ENCODE data around the gene MARCKSL1. TPM values are rescaled to one million over a fixed set of nuclear protein-coding genes. Genes with fewer than 3 reads are reported as not detected.
A peak's percentile ranks its signal among the peaks of the same experiment; 100 is the strongest.
"Not testable (repeated sequence)": the region's sequence is repeated elsewhere in the genome, so short reads cannot be mapped to it uniquely, and the experiment has no call there.

The MARCKSL1 gene
- total and polyA plus RNA-seq, 7 experiments from 2014 or later: 22.2 to 222 (median 69.0) TPM

GRCh38 chr1:32356478-32356877 is 20.4 kb upstream of the MARCKSL1 start:
- H3K27me3 ChIP-seq (ENCODE audit: control insufficient read depth in 2 of 2, insufficient read depth in 2 of 2, low read length in 2 of 2): no peaks in the 10 kb centered on the region
- H3K36me3 ChIP-seq (ENCODE audit: control insufficient read depth in 2 of 3, insufficient read depth in 3 of 3, low read length in 3 of 3): no peaks in the 10 kb centered on the region
- H3K27ac ChIP-seq (ENCODE audit: low read depth, low read length): no peak overlapping the region
- H3K4me3 ChIP-seq (ENCODE audit: low read length): no peak overlapping the region
- no peaks in the 10 kb centered on the region for H3K9me3 ChIP-seq (ENCODE audit: control insufficient read depth in 2 of 3, low read length in 3 of 3)
- Mint-ChIP-seq H3K4me3 (peak overlapping the region in 1 of 10 donors; percentile 42), H3K27ac (peak overlapping the region in 1 of 9 donors; percentile 5), H3K27me3 (peaks cover 0 to 6% (median 5%) of the 10 kb centered on the region in 5 donors), H3K4me1 (peaks cover 24 to 49% (median 42%) of the 10 kb centered on the region in 7 donors), H3K9me3 (peaks cover 0 to 1% (median 0%) of the 10 kb centered on the region in 11 donors), H3K36me3 (peaks cover 0 to 10% (median 6%) of the 10 kb centered on the region in 5 donors)
- no peak for ATAC-seq
- ChIA-PET POLR2A (interaction anchor here (2.2 kb wide), 1 partner anchor 20 kb away, joined by 8 read pairs; the partner anchor contains the start of gene MARCKSL1), CTCF (no interaction called here)
- H3K4me1 ChIP-seq (ENCODE audit: control insufficient read depth in 2 of 2, insufficient read depth in 2 of 2, low read length in 2 of 2): peaks cover 7 to 15% of the 10 kb centered on the region in 2 donors
- intact Hi-C loops (cut with micrococcal nuclease): no loop called here
- no peak for DNase-seq

- DNase-seq; H3K36me3 Mint-ChIP-seq; H3K36me3 ChIP-seq (ENCODE audit: control insufficient read depth in 2 of 3, insufficient read depth in 3 of 3, low read length in 3 of 3); H3K27ac ChIP-seq (ENCODE audit: low read depth, low read length); H3K27me3 Mint-ChIP-seq; H3K27me3 ChIP-seq (ENCODE audit: control insufficient read depth in 2 of 2, insufficient read depth in 2 of 2, low read length in 2 of 2); intact Hi-C loops (cut with micrococcal nuclease); ATAC-seq; H3K9me3 ChIP-seq (ENCODE audit: control insufficient read depth in 2 of 3, low read length in 3 of 3); H3K9me3 Mint-ChIP-seq; H3K4me3 ChIP-seq (ENCODE audit: low read length); H3K4me3 Mint-ChIP-seq; CTCF ChIA-PET: not testable (repeated sequence)
- POLR2A ChIA-PET: interaction anchor here (0.5 to 2.2 kb wide), 5 partner anchors 19 to 117 kb away, joined by 3 to 8 read pairs (median 4); partner anchors contain the start of gene MARCKSL1
- Mint-ChIP-seq H3K27ac (peak overlapping the region in 1 of 9 donors; percentile 63), H3K4me1 (peaks cover 26 to 50% (median 43%) of the 10 kb centered on the region in 7 donors)
- H3K4me1 ChIP-seq (ENCODE audit: control insufficient read depth in 2 of 2, insufficient read depth in 2 of 2, low read length in 2 of 2): peaks cover 7 to 18% of the 10 kb centered on the region in 2 donors
These were observed 19.7 kb upstream of the MARCKSL1 start for GRCh38 chr1:32355778-32356177.

GRCh38 chr1:32353886-32354570 is 18.0 kb upstream of the MARCKSL1 start:
- H3K9me3 Mint-ChIP-seq: peaks cover 0 to 2% (median 0%) of the 10 kb centered on the region in 11 donors
- H3K9me3 ChIP-seq (ENCODE audit: control insufficient read depth in 2 of 3, low read length in 3 of 3): no peaks in the 10 kb centered on the region
- peaks cover 4 to 17% of the 10 kb centered on the region in 2 donors for H3K4me1 ChIP-seq (ENCODE audit: control insufficient read depth in 2 of 2, insufficient read depth in 2 of 2, low read length in 2 of 2)
- intact Hi-C loops (cut with micrococcal nuclease): no loop called here
- H3K27ac ChIP-seq (ENCODE audit: low read depth, low read length): no peak overlapping the region
- no peaks in the 10 kb centered on the region for H3K36me3 ChIP-seq (ENCODE audit: control insufficient read depth in 2 of 3, insufficient read depth in 3 of 3, low read length in 3 of 3)
- no peak overlapping the region for H3K4me3 ChIP-seq (ENCODE audit: low read length)
- ATAC-seq (no peak), DNase-seq (no peak)
- CTCF ChIA-PET: interaction anchor here (1.2 to 1.3 kb wide), 2 partner anchors 21 to 106 kb away, joined by 4 to 8 read pairs; no protein-coding TSS in a partner anchor
- no peaks in the 10 kb centered on the region for H3K27me3 Mint-ChIP-seq
- no peaks in the 10 kb centered on the region for H3K27me3 ChIP-seq (ENCODE audit: control insufficient read depth in 2 of 2, insufficient read depth in 2 of 2, low read length in 2 of 2)
- H3K36me3 Mint-ChIP-seq: peaks cover 0 to 10% (median 6%) of the 10 kb centered on the region in 5 donors
- H3K4me1 Mint-ChIP-seq: peaks cover 24 to 52% (median 45%) of the 10 kb centered on the region in 7 donors
- peak overlapping the region in 9 of 10 donors; percentile 4 to 85 (median 76) for H3K4me3 Mint-ChIP-seq
- peak overlapping the region in 7 of 9 donors; percentile 22 to 89 (median 79) for H3K27ac Mint-ChIP-seq
- POLR2A ChIA-PET: interaction anchor here (0.6 to 5.4 kb wide), 7 partner anchors 10 to 419 kb away, joined by 3 to 55 read pairs (median 3); partner anchors contain the start of genes BSDC1 and MARCKSL1

- no peak for ATAC-seq
- Mint-ChIP-seq H3K4me1 (peaks cover 28 to 56% (median 50%) of the 10 kb centered on the region in 7 donors), H3K27ac (peak overlapping the region in 7 of 9 donors; percentile 22 to 89 (median 70)), H3K27me3 (no peaks in the 10 kb centered on the region), H3K36me3 (peaks cover 0 to 10% (median 6%) of the 10 kb centered on the region in 5 donors), H3K9me3 (peaks cover 0 to 2% (median 0%) of the 10 kb centered on the region in 11 donors), H3K4me3 (peak overlapping the region; percentile 34 to 85 (median 74))
- Histone ChIP-seq H3K9me3 (ENCODE audit: control insufficient read depth in 2 of 3, low read length in 3 of 3) (no peaks in the 10 kb centered on the region), H3K4me1 (ENCODE audit: control insufficient read depth in 2 of 2, insufficient read depth in 2 of 2, low read length in 2 of 2) (peaks cover 4 to 19% of the 10 kb centered on the region in 2 donors), H3K4me3 (ENCODE audit: low read length) (no peak overlapping the region), H3K27me3 (ENCODE audit: control insufficient read depth in 2 of 2, insufficient read depth in 2 of 2, low read length in 2 of 2) (no peaks in the 10 kb centered on the region), H3K27ac (ENCODE audit: low read depth, low read length) (no peak overlapping the region), H3K36me3 (ENCODE audit: control insufficient read depth in 2 of 3, insufficient read depth in 3 of 3, low read length in 3 of 3) (no peaks in the 10 kb centered on the region)
- intact Hi-C loops (cut with micrococcal nuclease): no loop called here
- CTCF ChIA-PET: interaction anchor here (1.2 to 1.6 kb wide), 2 partner anchors 20 to 112 kb away, joined by 4 read pairs; no protein-coding TSS in a partner anchor
- POLR2A ChIA-PET: interaction anchor here (0.6 to 5.4 kb wide), 10 partner anchors 9 to 418 kb away, joined by 3 to 55 read pairs (median 5); partner anchors contain the start of genes BSDC1, FAM229A, HDAC1 and MARCKSL1
- no peak for DNase-seq
These were observed 17.4 kb upstream of the MARCKSL1 start for GRCh38 chr1:32353431-32353830.

GRCh38 chr1:32352831-32353383 is 16.9 kb upstream of the MARCKSL1 start:
- H3K36me3 Mint-ChIP-seq: peaks cover 0 to 10% (median 6%) of the 10 kb centered on the region in 5 donors
- H3K4me1 ChIP-seq (ENCODE audit: control insufficient read depth in 2 of 2, insufficient read depth in 2 of 2, low read length in 2 of 2): peaks cover 4 to 19% of the 10 kb centered on the region in 2 donors
- H3K27ac ChIP-seq (ENCODE audit: low read depth, low read length): no peak overlapping the region
- H3K27ac Mint-ChIP-seq: peak overlapping the region in 8 of 9 donors; percentile 14 to 84 (median 60)
- H3K27me3 Mint-ChIP-seq: no peaks in the 10 kb centered on the region
- peaks cover 34 to 58% (median 50%) of the 10 kb centered on the region in 7 donors for H3K4me1 Mint-ChIP-seq
- ATAC-seq (no peak), DNase-seq (no peak)
- H3K9me3 Mint-ChIP-seq: peaks cover 0 to 2% (median 0%) of the 10 kb centered on the region in 11 donors
- no peaks in the 10 kb centered on the region for H3K9me3 ChIP-seq (ENCODE audit: control insufficient read depth in 2 of 3, low read length in 3 of 3)
- no peaks in the 10 kb centered on the region for H3K27me3 ChIP-seq (ENCODE audit: control insufficient read depth in 2 of 2, insufficient read depth in 2 of 2, low read length in 2 of 2)
- H3K4me3 Mint-ChIP-seq: peak overlapping the region; percentile 34 to 90 (median 78)
- H3K36me3 ChIP-seq (ENCODE audit: control insufficient read depth in 2 of 3, insufficient read depth in 3 of 3, low read length in 3 of 3): no peaks in the 10 kb centered on the region
- ChIA-PET POLR2A (interaction anchor here (0.6 to 5.4 kb wide), 11 partner anchors 9 to 584 kb away, joined by 3 to 55 read pairs (median 6); partner anchors contain the start of genes BSDC1, CCDC28B, FAM229A and HDAC1), CTCF (interaction anchor here (0.8 to 1.6 kb wide), 5 partner anchors 19 to 137 kb away, joined by 3 to 4 read pairs (median 4); partner anchors contain the start of gene BSDC1)
- intact Hi-C loops (cut with micrococcal nuclease): no loop called here
- no peak overlapping the region for H3K4me3 ChIP-seq (ENCODE audit: low read length)

- H3K27me3 Mint-ChIP-seq: no peaks in the 10 kb centered on the region
These were observed 16.3 kb upstream of the MARCKSL1 start for GRCh38 chr1:32352239-32352745.

More at GRCh38 chr1:32352239-32352745, 16.3 kb upstream of the MARCKSL1 start:
- intact Hi-C loops (cut with micrococcal nuclease): no loop called here
- H3K9me3 Mint-ChIP-seq: peaks cover 0 to 2% (median 0%) of the 10 kb centered on the region in 11 donors
- Histone ChIP-seq H3K36me3 (ENCODE audit: control insufficient read depth in 2 of 3, insufficient read depth in 3 of 3, low read length in 3 of 3) (no peaks in the 10 kb centered on the region), H3K9me3 (ENCODE audit: control insufficient read depth in 2 of 3, low read length in 3 of 3) (no peaks in the 10 kb centered on the region), H3K4me3 (ENCODE audit: low read length) (peak overlapping the region; percentile 62), H3K27ac (ENCODE audit: low read depth, low read length) (peak overlapping the region; percentile 75), H3K4me1 (ENCODE audit: control insufficient read depth in 2 of 2, insufficient read depth in 2 of 2, low read length in 2 of 2) (peaks cover 4 to 19% of the 10 kb centered on the region in 2 donors), H3K27me3 (ENCODE audit: control insufficient read depth in 2 of 2, insufficient read depth in 2 of 2, low read length in 2 of 2) (no peaks in the 10 kb centered on the region)
- H3K27ac Mint-ChIP-seq: peak overlapping the region; percentile 15 to 71 (median 46)
- H3K4me3 Mint-ChIP-seq: peak overlapping the region; percentile 45 to 90 (median 78)
- ATAC-seq (no peak), DNase-seq (no peak)
- H3K4me1 Mint-ChIP-seq: peaks cover 35 to 59% (median 50%) of the 10 kb centered on the region in 7 donors
- CTCF ChIA-PET: interaction anchor here (0.8 to 1.6 kb wide), 4 partner anchors 18 to 136 kb away, joined by 3 to 4 read pairs (median 4); partner anchors contain the start of gene BSDC1
- H3K36me3 Mint-ChIP-seq: peaks cover 0 to 10% (median 6%) of the 10 kb centered on the region in 5 donors
- POLR2A ChIA-PET: interaction anchor here (0.7 to 5.4 kb wide), 12 partner anchors 10 to 583 kb away, joined by 3 to 55 read pairs (median 6); partner anchors contain the start of genes BSDC1, CCDC28B, FAM229A and HDAC1

Data from naive thymus-derived CD4-positive, alpha-beta T cell (primary cell).